Measurements from ENCODE around the gene DNM3.

DNM3 gene

DNA sequence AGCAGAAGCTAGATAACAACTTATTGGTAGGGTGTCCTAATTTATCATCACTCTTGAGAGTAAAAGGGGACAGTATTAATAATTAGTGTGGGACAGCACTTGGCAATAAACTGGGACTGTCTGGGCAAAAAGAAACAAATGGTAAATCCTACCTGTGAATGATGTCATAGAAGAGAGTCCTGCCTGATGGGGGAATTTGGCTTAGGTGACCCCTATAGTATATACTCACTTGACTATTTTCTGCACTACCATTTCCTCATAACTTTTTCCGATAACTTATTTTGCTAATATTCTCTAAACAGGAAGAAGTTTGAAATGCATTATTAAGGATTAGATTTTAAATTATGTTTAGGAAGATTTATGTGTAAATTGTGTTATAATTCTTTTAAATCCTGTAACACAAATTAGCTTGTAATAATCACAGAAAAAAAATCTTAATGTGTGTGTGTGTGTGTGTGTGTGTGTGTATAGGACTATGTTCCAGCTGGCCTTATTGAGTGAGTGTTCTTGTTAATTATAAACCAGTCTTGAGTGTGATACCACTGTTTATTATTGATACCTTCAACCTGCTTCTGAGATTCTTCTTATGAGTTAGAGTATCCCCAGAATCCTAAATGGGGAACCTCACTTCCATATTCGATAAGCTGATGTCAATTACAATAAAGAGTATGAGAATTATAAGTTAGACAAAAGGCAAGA is 435.0 kb downstream of the DNM3 start:
- TF ChIP-seq CREB1 (IDR thresholded peaks at IDR 0.05; ENCODE audit: low read depth) (no peak), EGR1 (IDR thresholded peaks at IDR 0.05) (no peak)
- TF ChIP-seq, protein P1, sequence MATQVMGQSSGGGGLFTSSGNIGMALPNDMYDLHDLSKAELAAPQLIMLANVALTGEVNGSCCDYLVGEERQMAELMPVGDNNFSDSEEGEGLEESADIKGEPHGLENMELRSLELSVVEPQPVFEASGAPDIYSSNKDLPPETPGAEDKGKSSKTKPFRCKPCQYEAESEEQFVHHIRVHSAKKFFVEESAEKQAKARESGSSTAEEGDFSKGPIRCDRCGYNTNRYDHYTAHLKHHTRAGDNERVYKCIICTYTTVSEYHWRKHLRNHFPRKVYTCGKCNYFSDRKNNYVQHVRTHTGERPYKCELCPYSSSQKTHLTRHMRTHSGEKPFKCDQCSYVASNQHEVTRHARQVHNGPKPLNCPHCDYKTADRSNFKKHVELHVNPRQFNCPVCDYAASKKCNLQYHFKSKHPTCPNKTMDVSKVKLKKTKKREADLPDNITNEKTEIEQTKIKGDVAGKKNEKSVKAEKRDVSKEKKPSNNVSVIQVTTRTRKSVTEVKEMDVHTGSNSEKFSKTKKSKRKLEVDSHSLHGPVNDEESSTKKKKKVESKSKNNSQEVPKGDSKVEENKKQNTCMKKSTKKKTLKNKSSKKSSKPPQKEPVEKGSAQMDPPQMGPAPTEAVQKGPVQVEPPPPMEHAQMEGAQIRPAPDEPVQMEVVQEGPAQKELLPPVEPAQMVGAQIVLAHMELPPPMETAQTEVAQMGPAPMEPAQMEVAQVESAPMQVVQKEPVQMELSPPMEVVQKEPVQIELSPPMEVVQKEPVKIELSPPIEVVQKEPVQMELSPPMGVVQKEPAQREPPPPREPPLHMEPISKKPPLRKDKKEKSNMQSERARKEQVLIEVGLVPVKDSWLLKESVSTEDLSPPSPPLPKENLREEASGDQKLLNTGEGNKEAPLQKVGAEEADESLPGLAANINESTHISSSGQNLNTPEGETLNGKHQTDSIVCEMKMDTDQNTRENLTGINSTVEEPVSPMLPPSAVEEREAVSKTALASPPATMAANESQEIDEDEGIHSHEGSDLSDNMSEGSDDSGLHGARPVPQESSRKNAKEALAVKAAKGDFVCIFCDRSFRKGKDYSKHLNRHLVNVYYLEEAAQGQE (IDR thresholded peaks at IDR 0.05; ENCODE audit: low read depth): no peak

DNA sequence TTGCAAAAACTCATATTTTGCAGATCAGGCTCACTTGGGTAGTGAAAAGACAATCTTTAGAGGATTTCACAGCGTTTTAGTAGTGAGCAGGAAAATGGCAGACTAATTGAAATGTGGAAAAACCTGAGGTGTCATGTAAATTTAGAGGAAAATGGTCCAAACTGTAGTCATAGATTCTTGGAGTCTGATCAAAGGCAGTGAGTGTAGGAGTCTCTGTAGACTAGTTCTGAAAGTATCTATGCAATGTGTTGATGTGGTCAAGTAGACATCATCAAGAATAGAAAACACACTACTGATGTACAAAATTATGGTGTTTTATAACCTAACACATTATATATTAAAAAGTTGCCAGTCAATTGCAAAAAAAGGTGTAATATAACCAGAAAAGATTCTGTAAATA is 436.0 kb downstream of the DNM3 start:
- TF ChIP-seq, protein P2, sequence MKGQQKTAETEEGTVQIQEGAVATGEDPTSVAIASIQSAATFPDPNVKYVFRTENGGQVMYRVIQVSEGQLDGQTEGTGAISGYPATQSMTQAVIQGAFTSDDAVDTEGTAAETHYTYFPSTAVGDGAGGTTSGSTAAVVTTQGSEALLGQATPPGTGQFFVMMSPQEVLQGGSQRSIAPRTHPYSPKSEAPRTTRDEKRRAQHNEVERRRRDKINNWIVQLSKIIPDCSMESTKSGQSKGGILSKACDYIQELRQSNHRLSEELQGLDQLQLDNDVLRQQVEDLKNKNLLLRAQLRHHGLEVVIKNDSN (IDR thresholded peaks at IDR 0.05): no peak

DNA sequence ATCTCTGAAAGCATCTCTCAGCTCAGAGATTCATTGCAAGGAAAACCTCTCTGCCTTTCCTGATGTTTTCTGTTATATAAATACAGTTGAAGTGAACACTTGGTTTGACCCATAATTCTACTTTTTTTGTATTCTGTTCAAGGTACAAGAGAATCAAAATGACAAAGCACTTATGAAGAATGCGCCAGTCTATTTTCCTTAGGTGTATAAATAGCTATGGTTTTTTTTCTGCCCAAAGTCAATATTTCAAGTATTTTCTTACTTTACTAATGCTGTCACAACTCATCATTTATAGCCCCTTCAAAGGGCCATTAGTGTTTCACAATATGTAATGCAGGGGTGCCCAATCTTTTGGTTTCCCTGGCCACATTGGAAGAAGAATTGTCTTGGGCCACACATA is 436.7 kb downstream of the DNM3 start:
- TF ChIP-seq, protein P3, sequence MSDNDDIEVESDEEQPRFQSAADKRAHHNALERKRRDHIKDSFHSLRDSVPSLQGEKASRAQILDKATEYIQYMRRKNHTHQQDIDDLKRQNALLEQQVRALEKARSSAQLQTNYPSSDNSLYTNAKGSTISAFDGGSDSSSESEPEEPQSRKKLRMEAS (IDR thresholded peaks at IDR 0.05): no peak
- TF ChIP-seq, protein P1 (IDR thresholded peaks at IDR 0.05; ENCODE audit: low read depth): no peak
- TF ChIP-seq CREB1 (IDR thresholded peaks at IDR 0.05; ENCODE audit: low read depth): no peak
- no peak for TF ChIP-seq TAF1 (IDR thresholded peaks at IDR 0.05; ENCODE audit: low read depth)
- TF ChIP-seq ZBTB7A (IDR thresholded peaks at IDR 0.05; ENCODE audit: low read depth): no peak
- TF ChIP-seq RAD21 (IDR thresholded peaks at IDR 0.05; ENCODE audit: low read depth): no peak
- no peak for TF ChIP-seq EGR1 (IDR thresholded peaks at IDR 0.05)
- no peak for TF ChIP-seq NFIC (IDR thresholded peaks at IDR 0.05)
- TF ChIP-seq, protein P2 (IDR thresholded peaks at IDR 0.05): no peak
- TF ChIP-seq FOXM1 (IDR thresholded peaks at IDR 0.05; ENCODE audit: borderline replicate concordance, low read depth): no peak; the same call in 1 of the 2 replicates
- TF ChIP-seq YY1 (IDR thresholded peaks at IDR 0.05; ENCODE audit: low read depth): no peak

DNA sequence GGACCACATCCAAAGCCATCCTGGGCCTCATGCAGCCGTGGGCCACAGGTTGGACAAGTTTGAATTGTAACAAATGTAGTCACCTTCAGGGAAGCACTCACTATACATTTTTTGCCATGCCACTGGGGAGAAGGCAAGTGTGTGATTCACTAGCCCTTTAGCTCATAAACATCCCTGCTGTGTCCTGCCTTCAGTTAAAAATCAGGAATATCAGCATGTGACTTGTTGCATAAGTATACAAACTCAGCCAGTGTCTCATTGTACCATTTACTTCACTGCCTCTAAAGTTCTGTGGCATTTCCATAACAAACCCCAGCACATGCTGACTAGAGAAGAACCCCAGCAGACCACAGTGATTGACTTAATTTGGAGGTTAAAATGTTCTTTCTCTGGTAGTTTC is 437.2 kb downstream of the DNM3 start:
- TF ChIP-seq EGR1 (IDR thresholded peaks at IDR 0.05) (no peak), FOXM1 (IDR thresholded peaks at IDR 0.05; ENCODE audit: borderline replicate concordance, low read depth) (peak; percentile 26; the same call in 1 of the 2 replicates), TEAD4 (IDR thresholded peaks at IDR 0.05) (no peak), RAD21 (IDR thresholded peaks at IDR 0.05; ENCODE audit: low read depth) (peak; percentile 3; the same call in 1 of the 2 replicates), EP300 (IDR thresholded peaks at IDR 0.05; ENCODE audit: borderline replicate concordance) (peak; percentile 14; the same call in 1 of the 2 replicates), YY1 (IDR thresholded peaks at IDR 0.05; ENCODE audit: low read depth) (no peak)
- TF ChIP-seq, protein P3 (IDR thresholded peaks at IDR 0.05): peak; percentile 28; the same call in 1 of the 2 replicates

DNA sequence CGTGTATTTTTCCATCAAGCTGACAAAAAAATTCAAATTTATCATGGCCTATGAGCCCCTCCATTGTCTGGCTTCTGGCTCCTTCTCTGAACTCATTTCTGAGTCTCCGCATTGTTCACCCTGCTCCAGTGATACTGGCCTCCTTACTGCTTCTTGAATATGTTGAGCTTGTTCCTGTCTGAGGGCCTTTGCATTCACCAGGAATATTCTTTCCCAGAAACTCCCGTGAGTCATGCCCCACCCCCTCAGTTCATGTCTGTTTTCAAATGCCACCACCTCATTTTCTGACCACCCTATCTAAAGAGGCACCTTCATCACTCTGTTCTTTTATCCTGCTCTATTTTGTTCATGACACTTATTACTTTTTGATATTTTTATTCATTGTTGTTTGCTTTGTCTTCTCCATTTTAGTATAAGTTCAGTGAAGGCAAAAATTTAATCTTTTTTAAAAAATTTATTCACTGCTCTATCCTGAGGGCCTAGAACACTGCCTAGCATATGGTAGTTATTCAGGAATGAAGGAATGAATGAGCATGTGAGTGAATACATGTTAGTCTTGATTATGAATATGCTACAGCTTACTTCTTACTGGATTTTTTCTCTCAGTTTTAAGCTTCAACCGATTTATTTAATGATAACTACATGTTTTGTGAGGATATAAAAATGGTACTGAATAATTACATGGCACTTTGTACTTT is 438.8 kb downstream of the DNM3 start:
- no peak for TF ChIP-seq CEBPB (IDR thresholded peaks at IDR 0.05)
- no peak for TF ChIP-seq TAF1 (IDR thresholded peaks at IDR 0.05; ENCODE audit: low read depth)
- TF ChIP-seq TEAD4 (IDR thresholded peaks at IDR 0.05): no peak
- TF ChIP-seq CREB1 (IDR thresholded peaks at IDR 0.05; ENCODE audit: low read depth): no peak

DNA sequence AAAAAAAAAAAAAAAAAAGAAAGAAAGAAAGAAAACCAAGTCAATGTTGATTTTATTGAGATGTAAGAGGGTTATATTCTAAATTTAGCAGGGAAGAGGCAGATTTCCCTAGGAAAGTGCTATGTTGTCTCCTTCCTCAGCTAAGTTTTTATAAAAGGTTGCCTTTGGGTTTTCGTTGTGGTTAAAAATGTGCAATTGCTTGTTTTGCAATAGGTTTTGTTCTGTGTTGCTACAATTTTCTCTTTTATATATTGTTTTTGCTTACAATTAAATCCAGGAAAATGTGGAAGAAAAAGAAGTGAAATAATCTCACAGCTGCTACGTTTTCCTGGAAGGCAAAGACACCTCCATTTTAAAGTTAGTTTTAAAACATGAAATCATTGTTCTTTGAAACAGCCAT is 442.5 kb downstream of the DNM3 start:
- TF ChIP-seq, protein P2 (IDR thresholded peaks at IDR 0.05): no peak
- TF ChIP-seq TCF12 (IDR thresholded peaks at IDR 0.05; ENCODE audit: low read depth): no peak
- no peak for TF ChIP-seq EGR1 (IDR thresholded peaks at IDR 0.05)
- TF ChIP-seq FOXM1 (IDR thresholded peaks at IDR 0.05; ENCODE audit: borderline replicate concordance, low read depth): no peak
- TF ChIP-seq NFIC (IDR thresholded peaks at IDR 0.05): no peak
- TF ChIP-seq TAF1 (IDR thresholded peaks at IDR 0.05; ENCODE audit: low read depth): no peak
- TF ChIP-seq, protein P1 (IDR thresholded peaks at IDR 0.05; ENCODE audit: low read depth): no peak
- no peak for TF ChIP-seq RAD21 (IDR thresholded peaks at IDR 0.05; ENCODE audit: low read depth)
- no peak for TF ChIP-seq CEBPB (IDR thresholded peaks at IDR 0.05)
- no peak for TF ChIP-seq ZBTB7A (IDR thresholded peaks at IDR 0.05; ENCODE audit: low read depth)
- no peak for TF ChIP-seq CREB1 (IDR thresholded peaks at IDR 0.05; ENCODE audit: low read depth)
- no peak for TF ChIP-seq TEAD4 (IDR thresholded peaks at IDR 0.05)
- TF ChIP-seq EP300 (IDR thresholded peaks at IDR 0.05; ENCODE audit: borderline replicate concordance): no peak
- TF ChIP-seq YY1 (IDR thresholded peaks at IDR 0.05; ENCODE audit: low read depth): no peak
- TF ChIP-seq, protein P3 (IDR thresholded peaks at IDR 0.05): no peak
